ENCODE results near the gene MYH9. TPM values are rescaled to one million over a fixed set of nuclear protein-coding genes. Genes with fewer than 3 reads are reported as not detected.

The MYH9 gene
- total RNA-seq, 2 experiments from 2014 or later, result 901 to 925 TPM

GRCh38 chr22:36422287-36423014, 34.7 kb upstream of the MYH9 start:
- H3K4me3 Mint-ChIP-seq, result no peak overlapping the region
- POLR2A ChIA-PET, result no interaction called here
- Histone ChIP-seq H3K36me3 (ENCODE audit: insufficient read depth, low read length) (no peaks in the 10 kb centered on the region), H3K27me3 (ENCODE audit: control insufficient read depth in 1 of 2, insufficient read depth in 2 of 2, low read length in 2 of 2) (no peaks in the 10 kb centered on the region), H3K4me1 (ENCODE audit: insufficient read depth, low read length) (peaks cover 32% of the 10 kb centered on the region), H3K27ac (ENCODE audit: low read depth in 1 of 2, low read length in 2 of 2) (no peak overlapping the region), H3K9me3 (ENCODE audit: control insufficient read depth in 1 of 2, insufficient read depth in 1 of 2, low read length in 2 of 2) (no peaks in the 10 kb centered on the region), H3K4me3 (ENCODE audit: low read length) (no peak overlapping the region)
- CTCF ChIA-PET, result interaction anchor here (1.4 kb wide), 1 partner anchor 13 kb away, joined by 4 read pairs; no protein-coding TSS in a partner anchor
- DNase-seq, result no peak
- no peak overlapping the region for H3K27ac Mint-ChIP-seq
- TF ChIP-seq, protein P1, sequence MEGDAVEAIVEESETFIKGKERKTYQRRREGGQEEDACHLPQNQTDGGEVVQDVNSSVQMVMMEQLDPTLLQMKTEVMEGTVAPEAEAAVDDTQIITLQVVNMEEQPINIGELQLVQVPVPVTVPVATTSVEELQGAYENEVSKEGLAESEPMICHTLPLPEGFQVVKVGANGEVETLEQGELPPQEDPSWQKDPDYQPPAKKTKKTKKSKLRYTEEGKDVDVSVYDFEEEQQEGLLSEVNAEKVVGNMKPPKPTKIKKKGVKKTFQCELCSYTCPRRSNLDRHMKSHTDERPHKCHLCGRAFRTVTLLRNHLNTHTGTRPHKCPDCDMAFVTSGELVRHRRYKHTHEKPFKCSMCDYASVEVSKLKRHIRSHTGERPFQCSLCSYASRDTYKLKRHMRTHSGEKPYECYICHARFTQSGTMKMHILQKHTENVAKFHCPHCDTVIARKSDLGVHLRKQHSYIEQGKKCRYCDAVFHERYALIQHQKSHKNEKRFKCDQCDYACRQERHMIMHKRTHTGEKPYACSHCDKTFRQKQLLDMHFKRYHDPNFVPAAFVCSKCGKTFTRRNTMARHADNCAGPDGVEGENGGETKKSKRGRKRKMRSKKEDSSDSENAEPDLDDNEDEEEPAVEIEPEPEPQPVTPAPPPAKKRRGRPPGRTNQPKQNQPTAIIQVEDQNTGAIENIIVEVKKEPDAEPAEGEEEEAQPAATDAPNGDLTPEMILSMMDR (IDR thresholded peaks at IDR 0.05), result no peak
- no peaks in the 10 kb centered on the region for H3K36me3 Mint-ChIP-seq (ENCODE audit: low read depth)
- peaks cover 33% of the 10 kb centered on the region for H3K4me1 Mint-ChIP-seq (ENCODE audit: low read depth)
- no peak for ATAC-seq (ENCODE audit: poor library complexity)
- H3K27me3 Mint-ChIP-seq, result no peaks in the 10 kb centered on the region
- H3K9me3 Mint-ChIP-seq, result no peaks in the 10 kb centered on the region
- intact Hi-C loops (cut with DNase I, micrococcal nuclease), result no loop called here

DNA sequence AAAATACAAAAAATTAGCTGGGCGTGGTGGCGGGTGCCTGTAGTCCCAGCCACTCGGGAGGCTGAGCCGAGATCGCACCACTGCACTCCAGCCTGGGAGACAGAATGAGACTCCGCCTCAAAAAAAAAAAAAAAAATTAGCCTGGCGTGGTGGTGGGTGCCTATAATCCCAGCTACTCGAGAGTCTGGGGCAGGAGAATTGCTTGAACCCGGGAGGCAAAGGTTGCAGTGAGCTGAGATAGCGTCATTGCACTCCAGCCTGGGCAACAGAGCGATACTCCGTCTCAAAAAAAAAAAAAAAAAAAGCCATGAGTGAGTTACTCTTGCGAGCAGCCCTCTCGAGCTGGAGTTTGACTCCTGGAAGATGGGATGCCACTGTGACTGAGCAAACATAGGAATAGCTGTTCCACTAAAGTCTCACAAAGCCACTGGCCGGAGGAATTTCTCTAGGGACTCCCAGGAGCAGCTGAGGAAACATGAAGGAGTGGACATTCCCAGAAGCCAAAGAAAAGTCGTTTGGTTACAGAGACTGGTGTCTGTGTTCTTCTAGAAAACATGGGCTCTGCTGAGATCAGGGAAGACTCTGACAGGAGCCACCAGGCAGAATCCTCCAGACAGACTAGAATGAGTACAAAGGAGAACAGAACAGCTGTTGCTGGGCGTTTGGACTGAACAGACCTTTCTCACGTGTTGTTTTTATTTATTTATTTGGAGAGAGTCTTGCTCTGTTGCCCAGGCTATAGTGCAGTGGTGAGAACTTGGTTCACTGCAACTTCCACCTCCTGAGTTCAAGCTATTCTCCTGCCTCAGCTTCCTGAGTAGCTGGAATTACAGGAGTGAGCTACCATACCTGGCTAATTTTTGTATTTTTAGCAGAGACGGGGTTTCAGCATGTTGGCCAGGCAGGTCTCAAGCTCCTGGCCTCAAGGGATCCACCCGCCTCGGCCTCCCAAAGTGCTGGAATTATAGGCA, 32.4 kb upstream of the MYH9 start:
- H3K9me3 Mint-ChIP-seq, result no peaks in the 10 kb centered on the region
- H3K27ac Mint-ChIP-seq, result no peak overlapping the region
- DNase-seq (no peak), ATAC-seq (ENCODE audit: poor library complexity) (no peak)
- Histone ChIP-seq H3K9me3 (ENCODE audit: control insufficient read depth in 1 of 2, insufficient read depth in 1 of 2, low read length in 2 of 2) (no peaks in the 10 kb centered on the region), H3K27ac (ENCODE audit: low read depth in 1 of 2, low read length in 2 of 2) (no peak overlapping the region), H3K4me1 (ENCODE audit: insufficient read depth, low read length) (peaks cover 33% of the 10 kb centered on the region), H3K36me3 (ENCODE audit: insufficient read depth, low read length) (no peaks in the 10 kb centered on the region), H3K4me3 (ENCODE audit: low read length) (no peak overlapping the region), H3K27me3 (ENCODE audit: control insufficient read depth in 1 of 2, insufficient read depth in 2 of 2, low read length in 2 of 2) (no peaks in the 10 kb centered on the region)
- intact Hi-C loops (cut with DNase I, micrococcal nuclease), result no loop called here
- POLR2A ChIA-PET, result interaction anchor here (0.8 kb wide), 1 partner anchor 32 kb away, joined by 3 read pairs; the partner anchor contains the start of gene MYH9
- H3K36me3 Mint-ChIP-seq (ENCODE audit: low read depth), result no peaks in the 10 kb centered on the region
- no peak overlapping the region for H3K4me3 Mint-ChIP-seq
- CTCF ChIA-PET, result interaction anchor here (1.0 kb wide), 1 partner anchor 119 kb away, joined by 3 read pairs; no protein-coding TSS in a partner anchor
- H3K27me3 Mint-ChIP-seq, result no peaks in the 10 kb centered on the region
- H3K4me1 Mint-ChIP-seq (ENCODE audit: low read depth), result peaks cover 24% of the 10 kb centered on the region
- TF ChIP-seq, protein P1 (IDR thresholded peaks at IDR 0.05), result no peak

- ATAC-seq (ENCODE audit: poor library complexity) (no peak), DNase-seq (peak in 2 of 14 experiments; percentile 25 to 35)
- intact Hi-C loops (cut with DNase I, micrococcal nuclease), result no loop called here
- Mint-ChIP-seq H3K27ac (no peak overlapping the region), H3K4me1 (ENCODE audit: low read depth) (peaks cover 16% of the 10 kb centered on the region), H3K27me3 (no peaks in the 10 kb centered on the region), H3K9me3 (no peaks in the 10 kb centered on the region), H3K36me3 (ENCODE audit: low read depth) (no peaks in the 10 kb centered on the region), H3K4me3 (no peak overlapping the region)
- no peaks in the 10 kb centered on the region for H3K27me3 ChIP-seq (ENCODE audit: control insufficient read depth in 1 of 2, insufficient read depth in 2 of 2, low read length in 2 of 2)
- peak overlapping the region in 1 of 2 donors; percentile 9 for H3K27ac ChIP-seq (ENCODE audit: low read depth in 1 of 2, low read length in 2 of 2)
- H3K4me3 ChIP-seq (ENCODE audit: low read length), result peak overlapping the region; percentile 7
- peaks cover 29% of the 10 kb centered on the region for H3K4me1 ChIP-seq (ENCODE audit: insufficient read depth, low read length)
- no peaks in the 10 kb centered on the region for H3K9me3 ChIP-seq (ENCODE audit: control insufficient read depth in 1 of 2, insufficient read depth in 1 of 2, low read length in 2 of 2)
- ChIA-PET CTCF (interaction anchor here (1.0 kb wide), 1 partner anchor 118 kb away, joined by 3 read pairs; no protein-coding TSS in a partner anchor), POLR2A (interaction anchor here (0.6 kb wide), 1 partner anchor 41 kb away, joined by 3 read pairs; no protein-coding TSS in a partner anchor)
- no peaks in the 10 kb centered on the region for H3K36me3 ChIP-seq (ENCODE audit: insufficient read depth, low read length)
- TF ChIP-seq, protein P1 (IDR thresholded peaks at IDR 0.05), result no peak
These were observed 31.6 kb upstream of the MYH9 start for GRCh38 chr22:36419177-36419911.
